KOPT-K1 (cell line): ENCODE measurements around the gene CD164.

ENCODE experiments used
- H3K27ac ChIP-seq: fragments of 200-600 bp; sonication (generic); 2 replicates; pipeline ENCODE4 v1.5.1; 2016; ENCODE audit warnings: antibody characterized with exemption, mild to moderate bottlenecking, low read depth, low read length; ENCODE audit not compliant: poor library complexity, severe bottlenecking
- H3K36me3 ChIP-seq: fragments of 200-600 bp; sonication (generic); 2 replicates; pipeline ENCODE4 v1.5.1; 2017; ENCODE audit warnings: antibody characterized with exemption, mild to moderate bottlenecking, low read length, moderate library complexity; ENCODE audit not compliant: insufficient read depth
- H3K9me3 ChIP-seq: fragments of 200-600 bp; sonication (generic); 2 replicates; pipeline ENCODE4 v1.5.1; 2017; ENCODE audit warnings: antibody characterized with exemption, low read length, mild to moderate bottlenecking; ENCODE audit not compliant: insufficient read depth, poor library complexity, severe bottlenecking

CD164 gene

DNA sequence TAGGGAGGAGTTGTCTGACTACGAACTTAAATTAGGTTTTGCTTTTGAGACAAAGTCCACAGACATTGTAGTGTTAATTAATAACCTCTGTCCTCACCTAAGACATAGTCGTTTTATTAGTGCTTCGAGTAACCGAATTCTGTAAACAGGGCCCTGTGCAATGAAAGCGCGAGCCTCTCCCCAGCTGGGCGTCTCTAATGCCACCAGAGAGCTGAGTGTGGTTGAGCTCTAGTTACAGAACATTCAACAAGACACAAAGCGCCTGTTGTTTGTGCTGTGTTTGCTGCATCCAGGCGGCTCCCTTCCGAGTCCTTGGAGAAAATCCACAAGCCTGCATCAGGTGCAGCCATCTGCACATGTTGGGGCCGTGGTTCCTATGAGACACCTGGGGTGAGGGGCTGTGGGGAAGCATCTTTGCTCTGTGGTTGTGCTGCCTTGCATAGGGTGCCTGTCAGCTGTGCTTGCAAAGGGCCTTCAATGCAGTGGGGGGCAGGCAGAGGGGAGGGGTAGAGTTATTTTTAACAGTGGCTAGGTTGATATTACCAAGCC lies 63.9 kb downstream of the CD164 start:
- no peaks in the 10 kb centered on the region for H3K36me3 ChIP-seq
- no peaks in the 10 kb centered on the region for H3K9me3 ChIP-seq

GRCh38 chr6:109316909-109317308 lies 65.4 kb downstream of the CD164 start:
- Histone ChIP-seq H3K27ac (no peak overlapping the region), H3K36me3 (no peaks in the 10 kb centered on the region), H3K9me3 (no peaks in the 10 kb centered on the region)

More for the DNA sequence above, 63.9 kb downstream of the CD164 start:
- H3K27ac ChIP-seq, result peak overlapping the region; percentile 28
